ENCODE data around the gene PLEKHA7. TPM values are rescaled to one million over a fixed set of nuclear protein-coding genes. Genes with fewer than 3 reads are reported as not detected.

PLEKHA7 gene
- total RNA-seq, 2 donors from 2014 or later = 17.5 to 21.9 TPM

GRCh38 chr11:16839821-16840220 lies 174.4 kb downstream of the PLEKHA7 start:
- Histone ChIP-seq H3K4me1 (ENCODE audit: control insufficient read depth, insufficient read depth, low read length) (no peaks in the 10 kb centered on the region), H3K4me3 (ENCODE audit: low read length) (no peak overlapping the region), H3K9ac (ENCODE audit: extremely low read depth, low read length, poor library complexity, severe bottlenecking) (no peak overlapping the region), H3K27ac (ENCODE audit: low read depth, low read length) (no peak overlapping the region), H3K27me3 (ENCODE audit: control insufficient read depth, insufficient read depth, low read length, poor library complexity, severe bottlenecking) (no peaks in the 10 kb centered on the region), H3K36me3 (ENCODE audit: control insufficient read depth, insufficient read depth, low read length) (peaks cover 34% of the 10 kb centered on the region), H3K9me3 (ENCODE audit: control insufficient read depth, low read length) (no peaks in the 10 kb centered on the region)
- 89 to 100% methylated on average over 2 to 3 of the region's 3 CpGs for WGBS, 2 experiments (ENCODE audit: insufficient coverage in 1 of 2, insufficient read length in 1 of 2)
- H3K27me3 Mint-ChIP-seq (ENCODE audit: insufficient read depth) = no peaks in the 10 kb centered on the region
- H3K4me3 Mint-ChIP-seq = no peak overlapping the region
- no peaks in the 10 kb centered on the region for H3K9me3 Mint-ChIP-seq
- DNase-seq = no peak
- H3K4me1 Mint-ChIP-seq = no peaks in the 10 kb centered on the region
- no peak overlapping the region for H3K27ac Mint-ChIP-seq
- H3K36me3 Mint-ChIP-seq (ENCODE audit: low read depth) = peaks cover 21% of the 10 kb centered on the region
- no peak for TF ChIP-seq CTCF (conservative IDR thresholded peaks at IDR 0.05)

GRCh38 chr11:16834384-16834783 lies 179.8 kb downstream of the PLEKHA7 start:
- Histone ChIP-seq H3K9me3 (ENCODE audit: control insufficient read depth, low read length) (no peaks in the 10 kb centered on the region), H3K4me3 (ENCODE audit: low read length) (no peak overlapping the region), H3K36me3 (ENCODE audit: control insufficient read depth, insufficient read depth, low read length) (peaks cover 5% of the 10 kb centered on the region), H3K4me1 (ENCODE audit: control insufficient read depth, insufficient read depth, low read length) (peaks cover 14% of the 10 kb centered on the region), H3K27me3 (ENCODE audit: control insufficient read depth, insufficient read depth, low read length, poor library complexity, severe bottlenecking) (no peaks in the 10 kb centered on the region), H3K27ac (ENCODE audit: low read depth, low read length) (no peak overlapping the region), H3K9ac (ENCODE audit: extremely low read depth, low read length, poor library complexity, severe bottlenecking) (no peak overlapping the region)
- no peak for TF ChIP-seq CTCF (conservative IDR thresholded peaks at IDR 0.05)
- Mint-ChIP-seq H3K27me3 (ENCODE audit: insufficient read depth) (no peaks in the 10 kb centered on the region), H3K27ac (no peak overlapping the region), H3K4me3 (no peak overlapping the region), H3K36me3 (ENCODE audit: low read depth) (peaks cover 5% of the 10 kb centered on the region), H3K9me3 (no peaks in the 10 kb centered on the region), H3K4me1 (peaks cover 20% of the 10 kb centered on the region)
- WGBS, 2 experiments (ENCODE audit: insufficient coverage in 1 of 2, insufficient read length in 1 of 2) = 91 to 100% methylated on average over 1 of the region's 1 CpG
- no peak for DNase-seq

GRCh38 chr11:16833026-16833425 lies 181.2 kb downstream of the PLEKHA7 start:
- peaks cover 9% of the 10 kb centered on the region for H3K36me3 Mint-ChIP-seq (ENCODE audit: low read depth)
- H3K4me1 Mint-ChIP-seq = peaks cover 20% of the 10 kb centered on the region
- H3K36me3 ChIP-seq (ENCODE audit: control insufficient read depth, insufficient read depth, low read length) = peaks cover 5% of the 10 kb centered on the region
- H3K27ac ChIP-seq (ENCODE audit: low read depth, low read length) = no peak overlapping the region
- no peaks in the 10 kb centered on the region for H3K9me3 Mint-ChIP-seq
- H3K4me1 ChIP-seq (ENCODE audit: control insufficient read depth, insufficient read depth, low read length) = peaks cover 14% of the 10 kb centered on the region
- H3K9ac ChIP-seq (ENCODE audit: extremely low read depth, low read length, poor library complexity, severe bottlenecking) = no peak overlapping the region
- H3K27me3 ChIP-seq (ENCODE audit: control insufficient read depth, insufficient read depth, low read length, poor library complexity, severe bottlenecking) = no peaks in the 10 kb centered on the region
- no peaks in the 10 kb centered on the region for H3K9me3 ChIP-seq (ENCODE audit: control insufficient read depth, low read length)
- peak overlapping the region; percentile 5 for H3K27ac Mint-ChIP-seq
- WGBS, 2 experiments (ENCODE audit: insufficient coverage in 1 of 2, insufficient read length in 1 of 2) = 21% methylated on average over 2 of the region's 2 CpGs; no CpG with 5 or more reads in 1 of the 2 experiments
- no peaks in the 10 kb centered on the region for H3K27me3 Mint-ChIP-seq (ENCODE audit: insufficient read depth)
- no peak overlapping the region for H3K4me3 Mint-ChIP-seq
- peak; percentile 77 for DNase-seq
- TF ChIP-seq CTCF (conservative IDR thresholded peaks at IDR 0.05) = no peak
- H3K4me3 ChIP-seq (ENCODE audit: low read length) = no peak overlapping the region
